ENCODE data around the gene CADM1. TPM values are rescaled to one million over a fixed set of nuclear protein-coding genes. Genes with fewer than 3 reads are reported as not detected.

Gene CADM1
- total and polyA plus RNA-seq, 9 of the 15 experiments (the other 6 are each of a cell fraction or from before 2014, with no cell fraction given): 0.42 TPM; not detected in 8

- TF ChIP-seq ZNF778 (CRISPR knock-in tag; IDR thresholded peaks at IDR 0.05): no peak
- TF ChIP-seq U2AF1 (optimal IDR thresholded peaks at IDR 0.05; ENCODE audit: low read depth, low read length): no peak
- TF ChIP-seq NFIC (IDR thresholded peaks at IDR 0.05): no peak
- no peak for TF ChIP-seq DIDO1 (tag; IDR thresholded peaks at IDR 0.05; ENCODE audit: low read depth)
- no peak for TF ChIP-seq PPARD (CRISPR knock-in tag; IDR thresholded peaks at IDR 0.05)
Measured at GRCh38 chr11:115275045-115275444, 229.2 kb downstream of the CADM1 start (continued).

GRCh38 chr11:115272925-115273324 is 231.3 kb downstream of the CADM1 start:
- no TSS peak for BruUV-seq (replicated peaks)
- intact Hi-C loops (cut with micrococcal nuclease) (no loop called here), in situ Hi-C loops (cut with MboI) (no loop called here)
- no peaks in the 10 kb centered on the region for H3K4me1 ChIP-seq (replicated peaks in 1 of 2; ENCODE audit: control insufficient read depth in 2 of 2, insufficient read depth in 2 of 2, low read length in 2 of 2)
- ATAC-seq: no peak
- H2AFZ ChIP-seq (ENCODE audit: low read depth, low read length): no peak overlapping the region
- no peaks in the 10 kb centered on the region for H3K79me2 ChIP-seq (ENCODE audit: control insufficient read depth, insufficient read depth, low read length)
- no peak for FAIRE-seq
- no peaks in the 10 kb centered on the region for H3K27me3 ChIP-seq (ENCODE audit: control insufficient read depth in 2 of 2, insufficient read depth in 2 of 2, low read length in 2 of 2)
- no peaks in the 10 kb centered on the region for H3K9me1 ChIP-seq (ENCODE audit: control insufficient read depth, insufficient read depth, low read length)
- H3K36me3 ChIP-seq (ENCODE audit: control insufficient read depth, insufficient read depth, low read length): no peaks in the 10 kb centered on the region
- no peak overlapping the region for H3K4me2 ChIP-seq (ENCODE audit: insufficient read depth, low read length)
- H3K9me3 ChIP-seq (replicated peaks; ENCODE audit: control insufficient read depth, insufficient read depth, low read depth, low read length): no peaks in the 10 kb centered on the region
- H3K27ac ChIP-seq (ENCODE audit: extremely low read depth, low read depth, low read length): no peak overlapping the region
- DNase-seq (ENCODE audit: extremely low read depth in 1 of 4, low spot score in 3 of 4): peak in 1 of 4 experiments; percentile 5
- H3K9ac ChIP-seq (ENCODE audit: insufficient read depth in 1 of 2, low read depth in 2 of 2, low read length in 2 of 2): no peak overlapping the region
- H4K20me1 ChIP-seq (replicated peaks; ENCODE audit: control insufficient read depth, insufficient read depth, low read length): no peaks in the 10 kb centered on the region
- CTCF ChIA-PET (ENCODE audit: low intra/inter-chr PET ratio): no interaction called here
- POLR2A ChIA-PET: no interaction called here
- WGBS (ENCODE audit: insufficient coverage, low coverage, missing lambda C conversion rate): 2% methylated on average over 4 of the region's 4 CpGs
- no peak overlapping the region for H3K4me3 ChIP-seq
- TF ChIP-seq, protein P1, sequence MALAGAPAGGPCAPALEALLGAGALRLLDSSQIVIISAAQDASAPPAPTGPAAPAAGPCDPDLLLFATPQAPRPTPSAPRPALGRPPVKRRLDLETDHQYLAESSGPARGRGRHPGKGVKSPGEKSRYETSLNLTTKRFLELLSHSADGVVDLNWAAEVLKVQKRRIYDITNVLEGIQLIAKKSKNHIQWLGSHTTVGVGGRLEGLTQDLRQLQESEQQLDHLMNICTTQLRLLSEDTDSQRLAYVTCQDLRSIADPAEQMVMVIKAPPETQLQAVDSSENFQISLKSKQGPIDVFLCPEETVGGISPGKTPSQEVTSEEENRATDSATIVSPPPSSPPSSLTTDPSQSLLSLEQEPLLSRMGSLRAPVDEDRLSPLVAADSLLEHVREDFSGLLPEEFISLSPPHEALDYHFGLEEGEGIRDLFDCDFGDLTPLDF (CRISPR knock-in tag; IDR thresholded peaks at IDR 0.05): no peak
- TF ChIP-seq ZNF695 (CRISPR knock-in tag; IDR thresholded peaks at IDR 0.05) (no peak), CBFB (CRISPR knock-in tag; IDR thresholded peaks at IDR 0.05) (no peak), ZNF277 (CRISPR knock-in tag; IDR thresholded peaks at IDR 0.05; ENCODE audit: borderline replicate concordance) (no peak), RNF219 (CRISPR knock-in tag; IDR thresholded peaks at IDR 0.05) (no peak), PHB2 (IDR thresholded peaks at IDR 0.05; ENCODE audit: low read depth) (no peak), ZNF518B (CRISPR knock-in tag; IDR thresholded peaks at IDR 0.05) (no peak)
- TF ChIP-seq, protein P2, sequence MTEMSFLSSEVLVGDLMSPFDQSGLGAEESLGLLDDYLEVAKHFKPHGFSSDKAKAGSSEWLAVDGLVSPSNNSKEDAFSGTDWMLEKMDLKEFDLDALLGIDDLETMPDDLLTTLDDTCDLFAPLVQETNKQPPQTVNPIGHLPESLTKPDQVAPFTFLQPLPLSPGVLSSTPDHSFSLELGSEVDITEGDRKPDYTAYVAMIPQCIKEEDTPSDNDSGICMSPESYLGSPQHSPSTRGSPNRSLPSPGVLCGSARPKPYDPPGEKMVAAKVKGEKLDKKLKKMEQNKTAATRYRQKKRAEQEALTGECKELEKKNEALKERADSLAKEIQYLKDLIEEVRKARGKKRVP (CRISPR knock-in tag; IDR thresholded peaks at IDR 0.05): no peak

All from K562 (cell line).